ENCODE results near the gene CROT. TPM values are rescaled to one million over a fixed set of nuclear protein-coding genes. Genes with fewer than 3 reads are reported as not detected.

Gene CROT, protein sequence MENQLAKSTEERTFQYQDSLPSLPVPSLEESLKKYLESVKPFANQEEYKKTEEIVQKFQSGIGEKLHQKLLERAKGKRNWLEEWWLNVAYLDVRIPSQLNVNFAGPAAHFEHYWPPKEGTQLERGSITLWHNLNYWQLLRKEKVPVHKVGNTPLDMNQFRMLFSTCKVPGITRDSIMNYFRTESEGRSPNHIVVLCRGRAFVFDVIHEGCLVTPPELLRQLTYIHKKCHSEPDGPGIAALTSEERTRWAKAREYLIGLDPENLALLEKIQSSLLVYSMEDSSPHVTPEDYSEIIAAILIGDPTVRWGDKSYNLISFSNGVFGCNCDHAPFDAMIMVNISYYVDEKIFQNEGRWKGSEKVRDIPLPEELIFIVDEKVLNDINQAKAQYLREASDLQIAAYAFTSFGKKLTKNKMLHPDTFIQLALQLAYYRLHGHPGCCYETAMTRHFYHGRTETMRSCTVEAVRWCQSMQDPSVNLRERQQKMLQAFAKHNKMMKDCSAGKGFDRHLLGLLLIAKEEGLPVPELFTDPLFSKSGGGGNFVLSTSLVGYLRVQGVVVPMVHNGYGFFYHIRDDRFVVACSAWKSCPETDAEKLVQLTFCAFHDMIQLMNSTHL
- 5.7 to 8.6 TPM (median 7.0 TPM) in 5 replicates for total RNA-seq (2022; extraction: Qiagen RNA extraction)

DNA sequence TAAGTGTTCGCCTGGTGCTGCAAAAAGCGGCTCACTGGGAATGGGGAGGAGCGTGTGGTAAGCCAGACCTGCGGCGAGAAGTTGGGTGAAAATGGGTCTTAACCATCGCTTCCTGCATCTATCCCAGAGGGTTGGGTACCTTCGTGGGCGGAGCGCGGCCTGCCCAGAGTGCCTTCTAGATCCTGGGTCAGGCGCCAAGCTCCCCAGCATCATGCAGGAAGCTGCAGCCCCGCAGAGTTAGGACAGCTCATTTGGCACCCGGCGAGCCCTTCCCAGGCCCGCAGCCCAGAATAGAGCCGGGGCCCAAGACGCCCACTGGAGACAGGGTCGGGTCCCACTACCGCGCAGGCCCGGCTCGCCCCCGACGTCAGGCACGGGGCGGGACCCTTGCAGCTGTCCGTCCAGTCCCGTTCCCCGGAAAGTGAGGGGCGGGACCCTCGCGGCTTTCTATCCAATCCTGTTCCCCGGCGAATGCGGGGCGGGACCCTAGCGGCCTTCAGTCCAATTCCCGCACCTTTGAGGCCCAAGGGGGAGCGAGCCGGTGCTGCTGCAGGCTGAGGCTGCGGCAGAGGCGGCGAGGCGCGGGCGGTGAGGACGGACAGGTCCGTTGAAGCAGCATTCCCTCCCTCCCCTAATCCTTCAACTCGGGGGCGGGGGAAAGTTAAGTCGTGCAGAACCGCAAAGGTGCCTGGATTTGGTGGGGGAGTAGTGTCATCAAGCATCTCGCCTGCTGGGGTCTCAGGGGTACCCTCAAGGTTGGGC lies at the start of gene CROT:
CROT (plus strand) TSS at position 499 of the 762 bp plus-strand sequence. CDS start 3,405 bp downstream, outside the sequence.

Other genes starting within 250 kb of the CROT start
- 16.0 to 22.6 TPM (median 22.1 TPM) in 5 replicates for gene DMTF1, start 193.2 kb upstream of the CROT start, total RNA-seq (2022; extraction: Qiagen RNA extraction)
- gene TMEM243, start 125.9 kb upstream of the CROT start, total RNA-seq (2022; extraction: Qiagen RNA extraction): 24.7 to 29.5 TPM (median 29.0 TPM) in 5 replicates
- gene ABCB4, start 130.0 kb downstream of the CROT start, total RNA-seq (2022; extraction: Qiagen RNA extraction): not detected in 5 replicates